Mucosa of descending colon (tissue), 3 donors: ENCODE results near the gene CIB4. TPM values are rescaled to one million over a fixed set of nuclear protein-coding genes. Genes with fewer than 3 reads are reported as not detected.
A peak's percentile ranks its signal among the peaks of the same experiment; 100 is the strongest.

Experiments
- ATAC-seq: fragments of 200-7000 bp; cut with Tn5 transposase; one replicate; pipeline ENCODE4 v1.9.1; 2020; ENCODE audit warnings: mild to moderate bottlenecking, moderate library complexity
- DNase-seq, 3 donors: peaks; one replicate each; pipeline ENCODE4 v3.0.0-alpha.2; 2020
- H3K36me3 ChIP-seq: fragments of 200-600 bp; one replicate; pipeline ENCODE4 v1.8.0; 2021; ENCODE audit warnings: low read depth, mild to moderate bottlenecking
- H3K4me1 ChIP-seq: fragments of 200-600 bp; one replicate; pipeline ENCODE4 v1.8.0; 2021; ENCODE audit warnings: low read depth, mild to moderate bottlenecking
- H3K4me3 ChIP-seq: fragments of 200-600 bp; one replicate; pipeline ENCODE4 v1.8.0; 2021; ENCODE audit warnings: mild to moderate bottlenecking
- H3K9me3 ChIP-seq: fragments of 200-600 bp; one replicate; pipeline ENCODE4 v1.8.0; 2021; ENCODE audit warnings: mild to moderate bottlenecking
- CTCF ChIP-seq: fragments of 200-600 bp; IDR thresholded peaks from one replicate; pipeline ENCODE4 v1.8.0; 2022; ENCODE audit warnings: antibody characterized with exemption, mild to moderate bottlenecking
- intact Hi-C, 2 donors: fragments of 100-400 bp; cut with DNase I in 1 of 2; cut with micrococcal nuclease in 1 of 2; formaldehyde crosslinking; loops; one replicate each; pipeline versions ENCODE4 v1.11.0 to v1.11.1; 2022; cut with DNase I, micrococcal nuclease
- long read RNA-seq, 2 donors: library from polyadenylated mRNA; unstranded; transcript quantifications; one replicate each; pipeline ENCODE4 v2.0.0, GENCODE V29; 2019 to 2021
- total RNA-seq, 3 donors: library from RNA; stranded (reverse); fragmentation: NEBNext Ultra II Directional in 2 of 3; extraction: Animal tissue kit (Norgen Biotek cat#: 25700) in 2 of 3; gene quantifications; one replicate each; pipeline versions ENCODE4 v1.2.1 to v1.2.4, GENCODE V29; 2021 to 2023
- donor health status: DM: no; HTN: no; CAD: no; lungs with moderate emphysema.
- donor health status: DM: no; HTN: no; CAD: no.
- donor health status: DM: no; HTN: yes; CAD: no.

CIB4 gene
- total RNA-seq, result under 1 TPM in 1 of 3 donors, not detected in 2; 0.60 TPM
- long read RNA-seq, donor 1, result 0 reads
- long read RNA-seq, donor 2, result 0 reads

- ATAC-seq, result no peak
- H3K9me3 ChIP-seq, result no peaks in the 10 kb centered on the region
- intact Hi-C loops, result no loop called here
- TF ChIP-seq CTCF, result no peak
- no peak for DNase-seq
- H3K4me1 ChIP-seq, result no peaks in the 10 kb centered on the region
- H3K4me3 ChIP-seq, result no peak within 1 kb of the TSS
- no peaks in the 10 kb centered on the region for H3K36me3 ChIP-seq
Observed at GRCh38 chr2:26640781-26641564, at the start of gene CIB4. CIB4 (minus strand) TSS chr2:26641366; CDS start chr2:26641314, 52 bp downstream.

GRCh38 chr2:26687801-26688200 is 46.6 kb upstream of the CIB4 start:
- DNase-seq (no peak), ATAC-seq (no peak)
- intact Hi-C loops, result no loop called here
- Histone ChIP-seq H3K9me3 (no peaks in the 10 kb centered on the region), H3K36me3 (no peaks in the 10 kb centered on the region), H3K4me3 (no peak overlapping the region), H3K4me1 (no peaks in the 10 kb centered on the region)
- TF ChIP-seq CTCF, result no peak

- Histone ChIP-seq H3K9me3 (no peaks in the 10 kb centered on the region), H3K36me3 (no peaks in the 10 kb centered on the region), H3K4me1 (no peaks in the 10 kb centered on the region), H3K4me3 (no peak overlapping the region)
- TF ChIP-seq CTCF, result no peak
- ATAC-seq, result no peak
- no peak for DNase-seq
- intact Hi-C loops, result no loop called here
Observed at GRCh38 chr2:26687328-26687727, 46.2 kb upstream of the CIB4 start.

- intact Hi-C loops, result no loop called here
- Histone ChIP-seq H3K36me3 (no peaks in the 10 kb centered on the region), H3K4me3 (no peak overlapping the region), H3K4me1 (no peaks in the 10 kb centered on the region), H3K9me3 (no peaks in the 10 kb centered on the region)
- DNase-seq, result peak in 1 of 3 donors; percentile 19
- ATAC-seq, result peak; percentile 69
- no peak for TF ChIP-seq CTCF
Observed at GRCh38 chr2:26685989-26686839, 45.0 kb upstream of the CIB4 start.

GRCh38 chr2:26685341-26685740 is 44.2 kb upstream of the CIB4 start:
- intact Hi-C loops, result no loop called here

More at GRCh38 chr2:26685341-26685740, 44.2 kb upstream of the CIB4 start:
- ATAC-seq (no peak), DNase-seq (no peak)
- Histone ChIP-seq H3K4me1 (no peaks in the 10 kb centered on the region), H3K4me3 (no peak overlapping the region), H3K36me3 (no peaks in the 10 kb centered on the region), H3K9me3 (no peaks in the 10 kb centered on the region)
- no peak for TF ChIP-seq CTCF
